K562 (cell line): ENCODE data around the gene RAB26. TPM values are rescaled to one million over a fixed set of nuclear protein-coding genes. Genes with fewer than 3 reads are reported as not detected.

Experiments
- ATAC-seq: fragments of 200-7000 bp; cut with Tn5 transposase; 3 replicates; pipeline ENCODE4 v1.9.1; 2020; ENCODE audit warnings: moderate library complexity
- BruUV-seq: library from RNA; stranded (reverse); fragments of 400-500 nt; replicated peaks from 2 replicates; lab custom pipeline; 2021; lab: Mats Ljungman, UMichigan
- CTCF ChIA-PET: fragments of 300-600 bp; formaldehyde crosslinking; extraction: SDS; loops from one replicate; lab custom pipeline; 2021; ENCODE audit warnings: low intra/inter-chr PET ratio; lab: Yijun Ruan, JAX
- POLR2A ChIA-PET: fragments of 300-600, 350-650 bp; sonication (Branson Sonifier 250); formaldehyde crosslinking; extraction: SDS; loops from one replicate; lab custom pipeline; 2021; ENCODE audit warnings: antibody characterized with exemption, inconsistent platforms; lab: Yijun Ruan, JAX
- DNase-seq, 4 experiments: peaks; one replicate each; pipeline versions ENCODE4 v3.0.0 to v3.0.0-alpha.2; 2011 to 2018; ENCODE audit warnings: low spot score in 3 of 4, mixed read lengths in 3 of 4; ENCODE audit errors: extremely low read depth in 1 of 4
- FAIRE-seq: peaks from 2 replicates; lab custom pipeline; 2011; peaks lifted over from hg19 to GRCh38; lab: Jason Lieb, UNC
- H2AFZ ChIP-seq: 2 replicates; pipeline ENCODE4 v1.6.0; 2011; ENCODE audit warnings: low read depth, low read length, control low read depth, inconsistent platforms
- H3K27ac ChIP-seq: fragments of 200-600 bp; 3 replicates; pipeline ENCODE4 v1.8.0; 2011; ENCODE audit warnings: low read depth, mild to moderate bottlenecking, control low read depth, inconsistent platforms, low read length, moderate library complexity, mixed read lengths; ENCODE audit errors: extremely low read depth
- H3K27me3 ChIP-seq, 2 experiments: fragments of 300-600 bp in 1 of 2; 2 replicates in 1 of 2; 3 replicates in 1 of 2; pipeline versions ENCODE4 v1.6.0 to v1.8.0; 2011; ENCODE audit warnings: inconsistent platforms in 2 of 2, low read length in 2 of 2, mild to moderate bottlenecking in 1 of 2, mixed read lengths in 1 of 2, moderate library complexity in 1 of 2; ENCODE audit not compliant: control insufficient read depth in 2 of 2, insufficient read depth in 2 of 2
- H3K36me3 ChIP-seq: fragments of 300-600 bp; 3 replicates; pipeline ENCODE4 v1.8.0; 2011; ENCODE audit warnings: mild to moderate bottlenecking, low read length, inconsistent platforms; ENCODE audit not compliant: control insufficient read depth, insufficient read depth
- H3K4me1 ChIP-seq, 2 experiments: fragments of 200-600 bp in 1 of 2; replicated peaks in 1 of 2; 2 replicates in 1 of 2; 3 replicates in 1 of 2; pipeline versions ENCODE4 v1.5.1 to v1.8.0; 2011; ENCODE audit warnings: inconsistent platforms in 2 of 2, low read length in 2 of 2, mild to moderate bottlenecking in 1 of 2, mixed read lengths in 1 of 2, moderate library complexity in 1 of 2; ENCODE audit not compliant: control insufficient read depth in 2 of 2, insufficient read depth in 2 of 2
- H3K4me2 ChIP-seq: 2 replicates; pipeline ENCODE4 v1.6.1; 2011; ENCODE audit warnings: low read length, control low read depth, inconsistent platforms, mixed read lengths; ENCODE audit not compliant: insufficient read depth
- H3K4me3 ChIP-seq: fragments of 200-600 bp; sonication (generic), shearing (Covaris generic); 2 replicates; pipeline ENCODE4 v1.5.1; 2016; ENCODE audit warnings: control low read depth, inconsistent platforms
- H3K79me2 ChIP-seq: fragments of 200-600 bp; 3 replicates; pipeline ENCODE4 v1.8.0; 2011; ENCODE audit warnings: low read length, inconsistent platforms; ENCODE audit not compliant: control insufficient read depth, insufficient read depth
- H3K9ac ChIP-seq, 2 experiments: 2 replicates each; pipeline versions ENCODE4 v1.6.0 to v1.6.1; 2011; ENCODE audit warnings: low read depth in 2 of 2, low read length in 2 of 2, control low read depth in 1 of 2, inconsistent platforms in 1 of 2, mild to moderate bottlenecking in 1 of 2, mixed read lengths in 1 of 2; ENCODE audit not compliant: insufficient read depth in 1 of 2
- H3K9me1 ChIP-seq: one replicate; pipeline ENCODE4 v1.6.0; 2011; ENCODE audit warnings: inconsistent platforms, mild to moderate bottlenecking, low read length, moderate library complexity; ENCODE audit not compliant: control insufficient read depth, insufficient read depth
- H3K9me3 ChIP-seq: replicated peaks from 2 replicates; pipeline ENCODE4 v1.5.1; 2011; ENCODE audit warnings: low read depth, low read length, inconsistent platforms; ENCODE audit not compliant: control insufficient read depth, insufficient read depth
- H4K20me1 ChIP-seq: replicated peaks from 2 replicates; pipeline ENCODE4 v1.6.1; 2011; ENCODE audit warnings: low read length, inconsistent platforms, mixed read lengths; ENCODE audit not compliant: control insufficient read depth, insufficient read depth
- ARHGAP35 ChIP-seq: fragments of 450-650 bp; IDR thresholded peaks from 2 replicates; pipeline ENCODE4 v1.6.1; 2018; ENCODE audit not compliant: partially characterized antibody
- KAT7 ChIP-seq: sonication (generic); formaldehyde crosslinking; IDR thresholded peaks from 2 replicates; pipeline ENCODE4 v1.8.0; 2022; ENCODE audit warnings: missing genetic modification reagents, mild to moderate bottlenecking, borderline replicate concordance
- KLF16 ChIP-seq: IDR thresholded peaks from 2 replicates; pipeline ENCODE4 v1.6.1; 2016; ENCODE audit warnings: antibody characterized with exemption
- KLF6 ChIP-seq: fragments of 250-450 bp; sonication (Bioruptor Pico); IDR thresholded peaks from 2 replicates; pipeline ENCODE4 v1.4.0; 2020; ENCODE audit warnings: mild to moderate bottlenecking, moderate library complexity, borderline replicate concordance
- MTF1 ChIP-seq: fragments of 250-450 bp; sonication (Bioruptor Pico); IDR thresholded peaks from 2 replicates; pipeline ENCODE4 v1.9.0; 2021; ENCODE audit warnings: moderate library complexity, mild to moderate bottlenecking, inconsistent platforms, borderline replicate concordance
- PHF8 ChIP-seq: fragments of 200-600 bp; sonication (generic); IDR thresholded peaks from 2 replicates; pipeline ENCODE4 v1.6.1; 2012; ENCODE audit warnings: mixed run types, mild to moderate bottlenecking, inconsistent platforms, low read length, moderate library complexity, borderline replicate concordance
- POU5F1 ChIP-seq: fragments of 150-350 bp; IDR thresholded peaks from 2 replicates; pipeline ENCODE4 v1.6.1; 2014; ENCODE audit warnings: borderline replicate concordance, low read length, low read depth, mild to moderate bottlenecking; ENCODE audit not compliant: partially characterized antibody
- PPARD ChIP-seq: fragments of 250-450 bp; sonication (Bioruptor Pico); IDR thresholded peaks from 2 replicates; pipeline ENCODE4 v1.8.0; 2022; ENCODE audit warnings: inconsistent platforms, mild to moderate bottlenecking, moderate library complexity
- RB1 ChIP-seq: fragments of 450-650 bp; IDR thresholded peaks from 2 replicates; pipeline ENCODE4 v1.6.1; 2017; ENCODE audit warnings: low read depth, mild to moderate bottlenecking
- SIN3A ChIP-seq, 2 experiments: fragments of 150-350 bp in 1 of 2; IDR thresholded peaks; 2 replicates each; pipeline ENCODE4 v1.6.1; 2011 to 2016; ENCODE audit warnings: borderline replicate concordance in 2 of 2, low read depth in 2 of 2, low read length in 2 of 2, mild to moderate bottlenecking in 2 of 2, moderate library complexity in 2 of 2; ENCODE audit not compliant: control insufficient read depth in 1 of 2
- SUPT5H ChIP-seq: fragments of 450-650 bp; IDR thresholded peaks from 2 replicates; pipeline ENCODE4 v1.6.1; 2016
- WGBS: fragments of 100-300 bp; shearing (Covaris generic); methylation state at CpG from one replicate; pipeline ENCODE4 v1.1.6; 2016; ENCODE audit warnings: low coverage, mixed read lengths; ENCODE audit not compliant: insufficient coverage; ENCODE audit errors: missing lambda C conversion rate; 5-methylcytosine and 5-hydroxymethylcytosine counted together
- in situ Hi-C: fragments of 300-500 bp; cut with MboI; formaldehyde crosslinking; loops from 4 replicates; pipeline ENCODE4 v1.15.0; 2018; ENCODE audit warnings: inconsistent platforms, mixed read lengths
- intact Hi-C: fragments of 100-400 bp; cut with micrococcal nuclease; formaldehyde crosslinking; loops from 2 replicates; pipeline ENCODE4 v1.14.2; 2022
- polyA plus RNA-seq, 8 experiments: library from polyadenylated mRNA; depleted of rRNA in 4 of 8; stranded (reverse) in 5 of 8; unstranded in 3 of 8; fragments of >200 nt; fragmentation: Nextera tagmentation in 2 of 8; fragmentation: Illumina TruSeq in 1 of 8; extraction: Ambion mirVana in 2 of 8; extraction: Trizol in 1 of 8; gene quantifications; 2 replicates each; pipeline versions ENCODE4 v1.2.1 to v1.2.3, GENCODE V29; 2011 to 2014; ENCODE audit warnings: inconsistent platforms in 1 of 8, missing spikeins in 1 of 8
- total RNA-seq, 7 experiments: library from RNA; depleted of rRNA in 6 of 7; stranded (reverse); fragments of >200 nt in 6 of 7; fragmentation: Illumina TruSeq in 2 of 7; extraction: Trizol in 2 of 7; gene quantifications; 2 replicates each; pipeline versions ENCODE4 v1.2.1 to v1.2.3, GENCODE V29; 2011 to 2021; ENCODE audit warnings: low replicate concordance in 1 of 7
- TF ChIP-seq, protein P1 (sequence below), 2 experiments: IDR thresholded peaks; 2 replicates each; pipeline ENCODE4 v1.6.1; 2012; ENCODE audit warnings: improper control_type of control experiment in 2 of 2, low read depth in 2 of 2, low read length in 2 of 2, borderline replicate concordance in 1 of 2
- TF ChIP-seq, protein P2 (sequence below), 2 experiments: IDR thresholded peaks; 2 replicates each; pipeline ENCODE4 v1.6.1; 2011; ENCODE audit warnings: borderline replicate concordance in 1 of 2, control low read depth in 1 of 2, low read depth in 1 of 2, low read length in 1 of 2, mild to moderate bottlenecking in 1 of 2, mixed read lengths in 1 of 2, moderate library complexity in 1 of 2; ENCODE audit not compliant: insufficient read depth in 1 of 2, insufficient read length in 1 of 2, poor library complexity in 1 of 2, severe bottlenecking in 1 of 2; ENCODE audit errors: extremely low read depth in 1 of 2
- TF ChIP-seq, protein P3 (sequence below), 2 experiments: fragments of 450-650 bp; conservative IDR thresholded peaks; 2 replicates each; pipeline ENCODE4 v1.6.1; 2017; ENCODE audit warnings: mild to moderate bottlenecking in 2 of 2, moderate library complexity in 2 of 2

Gene RAB26
- total and polyA plus RNA-seq, 9 of the 15 experiments (the other 6 are each of a cell fraction or from before 2014, with no cell fraction given) = 0.25 to 6.1 (median 2.1) TPM

DNA sequence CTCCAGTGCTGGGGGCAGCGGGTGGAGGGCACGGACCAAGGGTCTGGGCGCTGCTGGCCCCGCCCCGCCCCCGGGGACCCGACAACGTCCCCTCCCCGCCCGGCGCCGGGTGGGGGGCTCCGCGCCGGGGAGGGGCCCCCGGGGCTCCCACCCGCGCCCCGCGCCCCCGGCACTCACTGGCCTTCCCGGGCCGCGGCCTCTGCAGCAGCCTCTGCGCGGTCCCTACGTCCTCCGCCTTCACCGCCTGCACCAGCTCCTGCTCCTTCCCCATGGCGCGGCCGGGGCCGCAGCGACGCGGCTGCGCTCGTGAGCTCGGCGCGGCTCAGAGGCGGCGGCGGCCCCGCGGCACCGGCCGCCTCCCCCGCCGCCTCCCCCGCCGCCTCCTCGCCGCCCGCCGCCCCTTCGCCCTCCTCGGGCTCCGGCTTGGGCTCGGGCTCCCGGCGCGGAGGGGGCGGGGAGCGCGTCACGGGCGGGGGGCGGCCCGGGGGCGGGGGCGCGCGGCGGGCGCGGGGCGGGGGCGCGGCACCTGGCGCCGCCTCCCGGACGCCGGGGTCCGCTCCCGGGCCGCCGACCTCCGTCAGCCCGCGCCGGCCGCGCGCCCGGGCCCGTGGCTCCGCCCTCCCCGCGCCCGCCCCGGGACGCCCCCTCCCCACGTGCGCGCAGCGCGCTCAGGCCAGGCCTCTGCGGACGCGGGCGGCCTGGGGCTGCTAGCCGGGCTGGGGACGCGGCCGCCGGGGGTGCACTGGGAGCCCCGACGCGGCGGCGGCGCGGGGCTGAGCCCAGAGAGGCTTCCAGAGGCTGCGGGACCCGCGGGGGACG lies 47.9 kb downstream of the RAB26 start, which contains the start of gene CASKIN1:
Gene CASKIN1, minus strand, starts transcription at position 444 of the 819 bp plus-strand sequence. Its CDS starts 173 bp downstream, at position 271.
- CTCF ChIA-PET = interaction anchor here (0.6 to 2.8 kb wide), 3 partner anchors 55 to 384 kb away, joined by 3 to 18 read pairs (median 3); partner anchors contain the start of gene ECI1
- FAIRE-seq = no peak
- intact Hi-C loops = loop anchor here (5.0 kb wide), 2 partner anchors 56 to 301 kb away; partner anchors contain the start of gene ECI1
- TF ChIP-seq KLF16 (no peak), PPARD (CRISPR knock-in tag) (no peak), SUPT5H (no peak), PHF8 (peak; percentile 36; the same call in 1 of the 2 replicates), KLF6 (CRISPR knock-in tag) (no peak), RB1 (peak; percentile 35), MTF1 (no peak), POU5F1 (no peak), KAT7 (CRISPR knock-in tag) (no peak), ARHGAP35 (no peak), SIN3A (IDR thresholded peaks at IDR 0.05; ENCODE audit: borderline replicate concordance in 2 of 2, control insufficient read depth in 1 of 2, low read depth in 2 of 2, low read length in 2 of 2) (peak in 1 of 2 experiments; percentile 43; a peak in 1 of 4 replicates)
- TF ChIP-seq, protein P1, sequence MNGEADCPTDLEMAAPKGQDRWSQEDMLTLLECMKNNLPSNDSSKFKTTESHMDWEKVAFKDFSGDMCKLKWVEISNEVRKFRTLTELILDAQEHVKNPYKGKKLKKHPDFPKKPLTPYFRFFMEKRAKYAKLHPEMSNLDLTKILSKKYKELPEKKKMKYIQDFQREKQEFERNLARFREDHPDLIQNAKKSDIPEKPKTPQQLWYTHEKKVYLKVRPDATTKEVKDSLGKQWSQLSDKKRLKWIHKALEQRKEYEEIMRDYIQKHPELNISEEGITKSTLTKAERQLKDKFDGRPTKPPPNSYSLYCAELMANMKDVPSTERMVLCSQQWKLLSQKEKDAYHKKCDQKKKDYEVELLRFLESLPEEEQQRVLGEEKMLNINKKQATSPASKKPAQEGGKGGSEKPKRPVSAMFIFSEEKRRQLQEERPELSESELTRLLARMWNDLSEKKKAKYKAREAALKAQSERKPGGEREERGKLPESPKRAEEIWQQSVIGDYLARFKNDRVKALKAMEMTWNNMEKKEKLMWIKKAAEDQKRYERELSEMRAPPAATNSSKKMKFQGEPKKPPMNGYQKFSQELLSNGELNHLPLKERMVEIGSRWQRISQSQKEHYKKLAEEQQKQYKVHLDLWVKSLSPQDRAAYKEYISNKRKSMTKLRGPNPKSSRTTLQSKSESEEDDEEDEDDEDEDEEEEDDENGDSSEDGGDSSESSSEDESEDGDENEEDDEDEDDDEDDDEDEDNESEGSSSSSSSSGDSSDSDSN (IDR thresholded peaks at IDR 0.05; ENCODE audit: borderline replicate concordance in 1 of 2, low read depth in 2 of 2, low read length in 2 of 2) = 0 out of 4 replicates have a peak, but pooled peaks of 1 of the 2 experiments have one; percentile 66
- TF ChIP-seq, protein P2, sequence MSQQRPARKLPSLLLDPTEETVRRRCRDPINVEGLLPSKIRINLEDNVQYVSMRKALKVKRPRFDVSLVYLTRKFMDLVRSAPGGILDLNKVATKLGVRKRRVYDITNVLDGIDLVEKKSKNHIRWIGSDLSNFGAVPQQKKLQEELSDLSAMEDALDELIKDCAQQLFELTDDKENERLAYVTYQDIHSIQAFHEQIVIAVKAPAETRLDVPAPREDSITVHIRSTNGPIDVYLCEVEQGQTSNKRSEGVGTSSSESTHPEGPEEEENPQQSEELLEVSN (IDR thresholded peaks at IDR 0.05; ENCODE audit: borderline replicate concordance in 1 of 2, extremely low read depth in 1 of 2, insufficient read depth in 1 of 2, insufficient read length in 1 of 2, low read depth in 1 of 2, low read length in 1 of 2, poor library complexity in 1 of 2, severe bottlenecking in 1 of 2) = peak in 1 of 2 experiments; percentile 58
- TF ChIP-seq, protein P3, sequence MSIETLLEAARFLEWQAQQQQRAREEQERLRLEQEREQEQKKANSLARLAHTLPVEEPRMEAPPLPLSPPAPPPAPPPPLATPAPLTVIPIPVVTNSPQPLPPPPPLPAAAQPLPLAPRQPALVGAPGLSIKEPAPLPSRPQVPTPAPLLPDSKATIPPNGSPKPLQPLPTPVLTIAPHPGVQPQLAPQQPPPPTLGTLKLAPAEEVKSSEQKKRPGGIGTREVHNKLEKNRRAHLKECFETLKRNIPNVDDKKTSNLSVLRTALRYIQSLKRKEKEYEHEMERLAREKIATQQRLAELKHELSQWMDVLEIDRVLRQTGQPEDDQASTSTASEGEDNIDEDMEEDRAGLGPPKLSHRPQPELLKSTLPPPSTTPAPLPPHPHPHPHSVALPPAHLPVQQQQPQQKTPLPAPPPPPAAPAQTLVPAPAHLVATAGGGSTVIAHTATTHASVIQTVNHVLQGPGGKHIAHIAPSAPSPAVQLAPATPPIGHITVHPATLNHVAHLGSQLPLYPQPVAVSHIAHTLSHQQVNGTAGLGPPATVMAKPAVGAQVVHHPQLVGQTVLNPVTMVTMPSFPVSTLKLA (conservative IDR thresholded peaks at IDR 0.05) = no peak

More for the DNA sequence above, 47.9 kb downstream of the RAB26 start, which contains the start of gene CASKIN1:
- WGBS = 6% methylated on average over 7 of the region's 129 CpGs
- in situ Hi-C loops = no loop called here
- POLR2A ChIA-PET = interaction anchor here (0.6 to 2.5 kb wide), 4 partner anchors 15 to 60 kb away, joined by 3 to 17 read pairs (median 10); partner anchors contain the start of genes BRICD5, ECI1 and TRAF7
- H3K9me3 ChIP-seq = no peaks in the 10 kb centered on the region
- DNase-seq (peak; percentile 52 to 88 (median 72)), ATAC-seq (peak; percentile 63)
- H3K4me3 ChIP-seq = peak within 1 kb of the TSS; percentile 43
- H3K9me1 ChIP-seq = no peaks in the 10 kb centered on the region
- H3K27ac ChIP-seq = no peak within 1 kb of the TSS
- H3K4me1 ChIP-seq = peaks cover 3 to 51% of the 10 kb centered on the region in 2 experiments; a peak in 4 of 5 replicates
- H3K27me3 ChIP-seq = peaks cover 0 to 5% of the 10 kb centered on the region in 2 experiments; a peak in 2 of 5 replicates
- H2AFZ ChIP-seq = peak within 1 kb of the TSS; percentile 67; the same call in 1 of the 2 replicates
- no peaks in the 10 kb centered on the region for H3K79me2 ChIP-seq
- peak within 1 kb of the TSS in 1 of 2 experiments; percentile 90; a peak in 2 of 4 replicates for H3K9ac ChIP-seq
- no peaks in the 10 kb centered on the region for H3K36me3 ChIP-seq
- H4K20me1 ChIP-seq = 0 out of 2 replicates have a peak, but pooled peaks cover 6% of the 10 kb centered on the region
- no TSS peak for BruUV-seq
- peak within 1 kb of the TSS; percentile 40 for H3K4me2 ChIP-seq
